ENCODE measurements around the gene EPS15. TPM values are rescaled to one million over a fixed set of nuclear protein-coding genes. Genes with fewer than 3 reads are reported as not detected.

Gene EPS15
- total RNA-seq, 4 donors from 2014 or later = 43.8 to 74.0 (median 59.9) TPM

DNA sequence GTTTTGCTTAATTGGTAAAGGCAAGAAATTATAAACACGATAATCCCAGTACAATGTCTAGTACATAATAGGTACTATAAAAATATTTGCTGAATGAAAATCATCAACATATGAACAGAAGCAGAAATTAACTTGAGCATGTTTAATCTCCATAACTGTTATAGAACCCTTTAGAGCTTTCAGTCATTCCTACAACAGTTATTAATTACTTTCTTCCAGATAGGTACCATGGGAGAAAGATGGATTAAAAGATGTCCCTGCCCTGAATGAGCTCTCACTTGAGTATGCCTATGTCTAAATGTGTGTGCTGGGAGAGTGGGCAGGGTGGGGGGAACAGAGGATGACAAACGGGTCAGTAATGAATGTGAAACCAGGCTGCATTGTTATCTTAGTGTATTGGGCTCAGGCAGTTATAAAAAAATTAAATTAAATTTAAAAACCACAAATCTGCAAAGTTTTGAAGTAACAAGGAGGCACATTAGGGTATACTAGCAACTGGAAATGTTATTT, 2.4 kb downstream of the EPS15 start:
- Histone ChIP-seq H3K9me3 (no peaks in the 10 kb centered on the region), H3K27me3 (no peaks in the 10 kb centered on the region), H3K27ac (peak overlapping the region; percentile 90 to 98 (median 96)), H3K4me3 (peak overlapping the region in 1 of 4 donors; percentile 90), H3K36me3 (no peaks in the 10 kb centered on the region), H3K4me1 (peaks cover 14 to 78% (median 46%) of the 10 kb centered on the region in 4 donors)
- in situ Hi-C loops (cut with MboI; ENCODE audit: low pct_ligation_motif_present in 1 of 4, low pct_unique_long_range_greater_than_20kb in 1 of 4, low sequenced_read_pairs in 3 of 4) (no loop called here), intact Hi-C loops (cut with DNase I; ENCODE audit: low total_unique reads) (no loop called here)
- WGBS, 2 donors (ENCODE audit: low coverage in 1 of 2) = 0 to 24% methylated on average over 2 of the region's 2 CpGs
- TF ChIP-seq POLR2AphosphoS5 (IDR thresholded peaks at IDR 0.05) (no peak), POLR2A (IDR thresholded peaks at IDR 0.05) (no peak), EP300 (IDR thresholded peaks at IDR 0.05; ENCODE audit: low read depth) (no peak)
- TF ChIP-seq, protein P1, sequence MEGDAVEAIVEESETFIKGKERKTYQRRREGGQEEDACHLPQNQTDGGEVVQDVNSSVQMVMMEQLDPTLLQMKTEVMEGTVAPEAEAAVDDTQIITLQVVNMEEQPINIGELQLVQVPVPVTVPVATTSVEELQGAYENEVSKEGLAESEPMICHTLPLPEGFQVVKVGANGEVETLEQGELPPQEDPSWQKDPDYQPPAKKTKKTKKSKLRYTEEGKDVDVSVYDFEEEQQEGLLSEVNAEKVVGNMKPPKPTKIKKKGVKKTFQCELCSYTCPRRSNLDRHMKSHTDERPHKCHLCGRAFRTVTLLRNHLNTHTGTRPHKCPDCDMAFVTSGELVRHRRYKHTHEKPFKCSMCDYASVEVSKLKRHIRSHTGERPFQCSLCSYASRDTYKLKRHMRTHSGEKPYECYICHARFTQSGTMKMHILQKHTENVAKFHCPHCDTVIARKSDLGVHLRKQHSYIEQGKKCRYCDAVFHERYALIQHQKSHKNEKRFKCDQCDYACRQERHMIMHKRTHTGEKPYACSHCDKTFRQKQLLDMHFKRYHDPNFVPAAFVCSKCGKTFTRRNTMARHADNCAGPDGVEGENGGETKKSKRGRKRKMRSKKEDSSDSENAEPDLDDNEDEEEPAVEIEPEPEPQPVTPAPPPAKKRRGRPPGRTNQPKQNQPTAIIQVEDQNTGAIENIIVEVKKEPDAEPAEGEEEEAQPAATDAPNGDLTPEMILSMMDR (IDR thresholded peaks at IDR 0.05) = no peak
- no peak for DNase-seq

GRCh38 chr1:51515982-51516648, 3.0 kb downstream of the EPS15 start:
- H3K4me1 ChIP-seq = peaks cover 14 to 82% (median 46%) of the 10 kb centered on the region in 4 donors
- H3K9me3 ChIP-seq = no peaks in the 10 kb centered on the region
- peak overlapping the region in 1 of 4 donors; percentile 9 for H3K4me3 ChIP-seq
- no peaks in the 10 kb centered on the region for H3K36me3 ChIP-seq
- no peak for TF ChIP-seq POLR2A (IDR thresholded peaks at IDR 0.05)
- no peak for TF ChIP-seq EP300 (IDR thresholded peaks at IDR 0.05; ENCODE audit: low read depth)
- TF ChIP-seq, protein P1 (IDR thresholded peaks at IDR 0.05) = no peak
- TF ChIP-seq POLR2AphosphoS5 (IDR thresholded peaks at IDR 0.05) = no peak
- in situ Hi-C loops (cut with MboI; ENCODE audit: low pct_ligation_motif_present in 1 of 4, low pct_unique_long_range_greater_than_20kb in 1 of 4, low sequenced_read_pairs in 3 of 4) = no loop called here
- peak overlapping the region; percentile 90 to 98 (median 96) for H3K27ac ChIP-seq
- DNase-seq = no peak
- no peaks in the 10 kb centered on the region for H3K27me3 ChIP-seq
- intact Hi-C loops (cut with DNase I; ENCODE audit: low total_unique reads) = no loop called here

DNA sequence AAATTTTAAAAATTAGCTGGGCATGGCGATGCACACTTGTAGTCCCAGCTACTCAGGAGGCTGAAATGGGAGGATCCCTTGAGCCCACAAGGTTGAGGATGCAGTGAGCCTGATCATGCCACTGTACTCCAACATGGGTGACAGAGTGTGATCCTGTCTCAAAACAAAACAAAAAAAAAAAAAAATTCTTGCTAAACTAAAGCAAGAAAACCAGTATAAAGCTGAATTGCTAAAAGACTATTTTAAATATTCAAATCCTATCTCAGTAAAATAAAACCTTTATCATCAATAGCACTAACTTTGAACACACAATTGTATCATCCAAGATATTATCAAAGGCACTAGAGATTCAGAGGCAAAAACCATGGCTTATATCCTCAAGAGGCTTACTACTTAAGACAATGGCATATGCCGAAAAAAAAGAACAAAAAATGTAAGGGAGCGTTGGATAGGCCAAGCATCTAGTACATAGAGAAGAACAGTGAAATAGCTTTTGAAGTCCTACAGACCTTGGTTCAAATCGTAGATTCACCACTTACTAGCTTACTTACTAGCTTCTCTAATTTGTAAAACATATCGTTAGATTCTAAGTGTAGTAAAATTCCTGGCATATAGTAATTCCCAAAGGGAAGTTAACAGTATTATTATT, 3.6 kb downstream of the EPS15 start:
- in situ Hi-C loops (cut with MboI; ENCODE audit: low pct_ligation_motif_present in 1 of 4, low pct_unique_long_range_greater_than_20kb in 1 of 4, low sequenced_read_pairs in 3 of 4) (no loop called here), intact Hi-C loops (cut with DNase I; ENCODE audit: low total_unique reads) (no loop called here)
- no peak for DNase-seq
- Histone ChIP-seq H3K27ac (peak overlapping the region; percentile 90 to 98 (median 96)), H3K9me3 (no peaks in the 10 kb centered on the region), H3K27me3 (no peaks in the 10 kb centered on the region), H3K4me3 (peak overlapping the region in 1 of 4 donors; percentile 9), H3K36me3 (no peaks in the 10 kb centered on the region), H3K4me1 (peaks cover 14 to 79% (median 45%) of the 10 kb centered on the region in 4 donors)
- 52 to 63% methylated on average over 5 of the region's 5 CpGs for WGBS, 2 donors (ENCODE audit: low coverage in 1 of 2)
- no peak for TF ChIP-seq POLR2A (IDR thresholded peaks at IDR 0.05)

- DNase-seq = no peak
- no peak for TF ChIP-seq POLR2A (IDR thresholded peaks at IDR 0.05)
- TF ChIP-seq POLR2AphosphoS5 (IDR thresholded peaks at IDR 0.05) = no peak
- TF ChIP-seq, protein P1 (IDR thresholded peaks at IDR 0.05) = no peak
- no peak for TF ChIP-seq EP300 (IDR thresholded peaks at IDR 0.05; ENCODE audit: low read depth)
- WGBS, 2 donors (ENCODE audit: low coverage in 1 of 2) = 37 to 51% methylated on average over 2 of the region's 2 CpGs
- Histone ChIP-seq H3K9me3 (no peaks in the 10 kb centered on the region), H3K36me3 (no peaks in the 10 kb centered on the region), H3K4me3 (peak overlapping the region in 1 of 4 donors; percentile 9), H3K27ac (peak overlapping the region; percentile 90 to 98 (median 96)), H3K4me1 (peaks cover 14 to 79% (median 46%) of the 10 kb centered on the region in 4 donors), H3K27me3 (no peaks in the 10 kb centered on the region)
- in situ Hi-C loops (cut with MboI; ENCODE audit: low pct_ligation_motif_present in 1 of 4, low pct_unique_long_range_greater_than_20kb in 1 of 4, low sequenced_read_pairs in 3 of 4) = no loop called here
- intact Hi-C loops (cut with DNase I; ENCODE audit: low total_unique reads) = no loop called here
These were observed 4.3 kb downstream of the EPS15 start for GRCh38 chr1:51514733-51515132.

Data from transverse colon (tissue), 4 donors.